Measurements from ENCODE around the gene MPZL1.

MPZL1 gene

DNA sequence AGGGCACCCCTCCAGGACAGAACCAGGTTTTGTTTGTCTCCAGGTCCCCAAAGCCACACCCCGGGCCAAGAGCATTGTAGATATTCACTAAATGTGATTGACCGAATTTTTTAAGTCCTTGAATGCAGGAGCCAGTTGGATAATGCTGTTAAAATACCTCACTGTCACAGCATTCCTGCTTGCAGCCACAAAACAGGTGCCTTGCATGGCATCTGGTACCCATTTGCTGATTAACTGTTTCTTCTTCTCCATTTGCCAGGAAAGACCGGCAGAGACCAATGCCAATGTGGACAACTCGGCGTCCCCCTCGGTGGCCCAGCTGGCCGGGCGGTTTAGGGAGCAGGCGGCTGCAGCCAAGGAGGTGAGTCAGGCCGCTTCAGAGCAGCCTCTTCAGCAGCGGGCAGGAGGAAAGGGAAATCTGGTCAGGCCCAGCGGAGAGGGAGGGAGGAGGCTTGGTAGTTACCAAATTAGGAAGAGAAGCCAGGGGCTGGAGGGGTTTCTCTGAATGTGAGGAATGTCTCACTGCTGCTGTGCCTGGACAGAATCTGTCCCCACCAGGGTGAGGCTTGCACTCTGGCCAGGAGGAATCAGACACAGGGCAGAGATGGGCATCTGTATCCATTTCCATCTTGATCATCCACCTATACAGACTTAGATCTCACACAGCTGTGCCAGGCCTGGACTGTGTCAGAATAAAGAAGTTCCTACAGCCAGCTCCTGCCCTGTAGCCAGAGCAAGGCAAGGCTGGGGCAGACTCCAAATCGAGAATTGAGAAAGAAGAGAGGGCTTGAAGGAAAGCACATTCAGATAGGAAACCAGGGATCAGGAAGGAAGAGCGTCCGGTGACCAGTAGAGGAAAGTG, 37.9 kb upstream of the MPZL1 start:
- H3K36me3 ChIP-seq (replicated peaks), result no peaks in the 10 kb centered on the region

DNA sequence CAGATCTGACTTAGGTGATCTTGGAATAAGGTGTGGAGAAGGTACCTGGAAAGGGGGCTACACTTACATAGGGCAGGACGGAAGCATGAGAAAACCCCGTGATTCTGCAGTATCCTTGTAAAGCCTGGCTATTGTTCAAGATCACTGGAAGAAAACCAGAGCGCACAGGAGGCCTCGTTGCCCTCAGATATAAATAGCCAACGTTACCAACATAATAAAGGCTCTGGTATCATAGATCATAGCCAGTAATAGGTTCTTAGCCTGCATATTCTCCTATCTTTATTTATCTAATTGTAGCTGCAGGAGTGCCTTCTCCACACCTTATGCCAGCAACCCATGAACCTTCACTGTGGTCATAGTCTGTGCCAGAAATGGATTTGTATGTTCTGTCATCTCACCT, 35.9 kb upstream of the MPZL1 start:
- no peak for DNase-seq (ENCODE audit: low spot score in 2 of 2)
- in situ Hi-C loops (cut with MboI; ENCODE audit: low sequenced_read_pairs), result loop anchor here (10.0 to 25.0 kb wide), 2 partner anchors 424 to 621 kb away; no protein-coding TSS in a partner anchor
- H3K4me3 ChIP-seq, result no peak overlapping the region
- H3K36me3 ChIP-seq (replicated peaks), result no peaks in the 10 kb centered on the region
- H3K4me1 ChIP-seq, result no peaks in the 10 kb centered on the region
- no peaks in the 10 kb centered on the region; the same call in 1 of the 2 replicates for H3K27me3 ChIP-seq (ENCODE audit: low read depth)
- no peaks in the 10 kb centered on the region for H3K9me3 ChIP-seq

More for the DNA sequence above, 37.9 kb upstream of the MPZL1 start:
- H3K9me3 ChIP-seq, result no peaks in the 10 kb centered on the region
- H3K27me3 ChIP-seq (ENCODE audit: low read depth), result no peaks in the 10 kb centered on the region
- in situ Hi-C loops (cut with MboI; ENCODE audit: low sequenced_read_pairs), result loop anchor here (10.0 to 25.0 kb wide), 2 partner anchors 422 to 619 kb away; no protein-coding TSS in a partner anchor
- no peaks in the 10 kb centered on the region for H3K4me1 ChIP-seq
- no peak overlapping the region for H3K4me3 ChIP-seq
- DNase-seq (ENCODE audit: low spot score in 2 of 2), result no peak

GRCh38 chr1:167687919-167688519, 33.8 kb upstream of the MPZL1 start:
- Histone ChIP-seq H3K27me3 (ENCODE audit: low read depth) (no peaks in the 10 kb centered on the region; the same call in 1 of the 2 replicates), H3K9me3 (no peaks in the 10 kb centered on the region), H3K4me1 (no peaks in the 10 kb centered on the region), H3K36me3 (replicated peaks) (no peaks in the 10 kb centered on the region), H3K4me3 (no peak overlapping the region)
- DNase-seq (ENCODE audit: low spot score in 2 of 2), result peak; percentile 57 to 87
- in situ Hi-C loops (cut with MboI; ENCODE audit: low sequenced_read_pairs), result loop anchor here (10.0 to 25.0 kb wide), 2 partner anchors 426 to 623 kb away; no protein-coding TSS in a partner anchor

DNA sequence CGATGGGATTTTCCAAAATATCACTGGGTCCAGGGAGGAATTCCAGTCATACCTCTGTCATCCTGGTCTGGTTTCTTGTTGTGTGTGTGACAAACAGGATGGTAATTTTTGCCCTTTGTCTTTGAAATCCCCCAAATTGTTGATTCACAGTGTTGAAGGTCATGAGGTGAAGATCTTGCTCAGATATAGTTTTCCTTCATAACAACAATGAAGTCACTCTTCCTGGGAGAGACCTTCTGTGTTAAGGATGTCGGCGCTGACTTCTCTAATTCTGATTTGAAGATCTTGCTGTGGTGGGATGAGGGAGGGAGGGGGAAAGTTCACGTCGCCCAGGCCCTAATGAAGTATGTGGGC, 32.2 kb upstream of the MPZL1 start:
- Histone ChIP-seq H3K4me1 (no peaks in the 10 kb centered on the region), H3K9me3 (no peaks in the 10 kb centered on the region), H3K36me3 (replicated peaks) (no peaks in the 10 kb centered on the region), H3K27me3 (ENCODE audit: low read depth) (no peaks in the 10 kb centered on the region; the same call in 1 of the 2 replicates), H3K4me3 (no peak overlapping the region)
- DNase-seq (ENCODE audit: low spot score in 2 of 2), result no peak
- in situ Hi-C loops (cut with MboI; ENCODE audit: low sequenced_read_pairs), result loop anchor here (10.0 to 25.0 kb wide), 2 partner anchors 427 to 625 kb away; no protein-coding TSS in a partner anchor

DNA sequence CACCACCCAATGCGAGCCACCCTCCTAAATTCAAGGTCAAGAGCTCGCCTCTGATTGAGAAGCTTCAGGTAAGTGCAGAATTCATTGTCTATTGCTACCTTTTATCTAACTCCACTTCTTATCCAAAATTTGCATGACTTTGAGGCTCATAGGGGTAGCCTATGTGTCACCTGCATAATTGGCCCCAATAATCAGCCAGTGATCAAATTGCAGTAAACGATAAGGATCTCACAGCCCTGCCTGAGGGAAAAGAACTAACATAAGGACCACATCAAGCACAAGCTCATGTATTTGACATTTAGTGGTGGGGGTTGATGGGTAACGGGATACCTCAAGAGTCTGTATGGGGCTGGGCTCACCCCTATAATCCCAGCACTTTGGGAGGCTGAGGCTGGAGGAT, 31.7 kb upstream of the MPZL1 start:
- in situ Hi-C loops (cut with MboI; ENCODE audit: low sequenced_read_pairs), result loop anchor here (25.0 kb wide), 1 partner anchor 428 kb away; no protein-coding TSS in a partner anchor
- no peaks in the 10 kb centered on the region for H3K4me1 ChIP-seq
- H3K36me3 ChIP-seq (replicated peaks), result no peaks in the 10 kb centered on the region
- no peak overlapping the region for H3K4me3 ChIP-seq
- DNase-seq (ENCODE audit: low spot score in 2 of 2), result no peak
- no peaks in the 10 kb centered on the region; the same call in 1 of the 2 replicates for H3K27me3 ChIP-seq (ENCODE audit: low read depth)
- H3K9me3 ChIP-seq, result no peaks in the 10 kb centered on the region

DNA sequence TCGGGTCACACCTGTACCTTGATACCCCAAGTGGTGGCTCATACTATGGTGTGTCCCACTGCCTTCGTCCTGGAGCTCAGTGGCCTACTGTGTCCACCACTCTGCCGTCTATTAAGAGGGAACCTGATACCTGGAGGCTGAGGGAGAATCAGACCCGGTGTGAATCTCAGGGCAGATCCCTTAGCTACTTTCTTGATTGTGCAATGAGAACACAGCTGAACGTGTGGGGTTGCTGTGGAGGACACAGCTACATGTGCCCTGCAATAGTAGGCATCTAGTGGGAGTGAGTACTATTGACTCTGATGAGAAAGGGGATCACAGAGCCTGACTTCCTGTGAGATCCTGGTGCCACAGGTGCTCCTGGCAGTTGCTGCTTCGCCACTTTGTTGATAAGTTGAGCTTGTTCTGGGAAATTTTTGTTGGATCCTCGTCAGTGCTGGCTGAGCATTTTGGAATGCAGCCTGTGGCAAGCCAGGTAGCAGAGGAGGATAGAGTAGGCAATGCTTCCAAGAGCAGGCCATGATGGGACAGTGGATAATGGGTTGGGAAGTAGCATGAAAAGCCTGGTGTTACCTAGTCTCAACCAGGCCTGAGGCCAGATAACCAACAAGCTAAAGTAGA, 28.2 kb upstream of the MPZL1 start:
- no peaks in the 10 kb centered on the region for H3K9me3 ChIP-seq
- H3K4me3 ChIP-seq, result no peak overlapping the region
- no peaks in the 10 kb centered on the region for H3K4me1 ChIP-seq
- in situ Hi-C loops (cut with MboI; ENCODE audit: low sequenced_read_pairs), result loop anchor here (25.0 kb wide), 1 partner anchor 431 kb away; no protein-coding TSS in a partner anchor
- H3K36me3 ChIP-seq (replicated peaks), result no peaks in the 10 kb centered on the region
- no peak for DNase-seq (ENCODE audit: low spot score in 2 of 2)
- no peaks in the 10 kb centered on the region; the same call in 1 of the 2 replicates for H3K27me3 ChIP-seq (ENCODE audit: low read depth)

DNA sequence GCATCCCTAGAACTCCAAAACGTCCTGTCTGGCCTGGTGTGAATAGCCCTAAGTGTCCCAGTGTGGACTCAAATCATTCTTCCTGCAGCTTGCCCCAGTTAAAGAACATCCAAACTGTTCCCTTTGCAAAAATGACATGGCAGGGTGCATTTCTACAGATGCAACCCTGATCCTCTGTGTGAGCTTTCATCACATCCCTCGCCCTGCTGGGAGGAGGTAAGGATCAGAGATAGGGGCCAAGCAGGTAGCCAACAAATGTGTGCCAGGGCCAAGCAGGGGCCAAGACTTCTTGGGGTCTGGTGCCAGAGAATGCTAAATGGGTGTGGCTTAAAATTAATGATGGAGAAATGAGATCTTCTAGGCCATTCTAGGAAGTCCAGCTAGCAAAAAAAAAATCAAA, 27.1 kb upstream of the MPZL1 start:
- Histone ChIP-seq H3K4me3 (no peak overlapping the region), H3K27me3 (ENCODE audit: low read depth) (no peaks in the 10 kb centered on the region; the same call in 1 of the 2 replicates), H3K9me3 (no peaks in the 10 kb centered on the region), H3K4me1 (no peaks in the 10 kb centered on the region), H3K36me3 (replicated peaks) (no peaks in the 10 kb centered on the region)
- in situ Hi-C loops (cut with MboI; ENCODE audit: low sequenced_read_pairs), result loop anchor here (25.0 kb wide), 1 partner anchor 432 kb away; no protein-coding TSS in a partner anchor
- no peak for DNase-seq (ENCODE audit: low spot score in 2 of 2)

GRCh38 chr1:167695147-167695546, 26.6 kb upstream of the MPZL1 start:
- DNase-seq (ENCODE audit: low spot score in 2 of 2), result no peak
- Histone ChIP-seq H3K4me1 (no peaks in the 10 kb centered on the region), H3K27me3 (ENCODE audit: low read depth) (no peaks in the 10 kb centered on the region; the same call in 1 of the 2 replicates), H3K4me3 (no peak overlapping the region), H3K36me3 (replicated peaks) (no peaks in the 10 kb centered on the region), H3K9me3 (no peaks in the 10 kb centered on the region)
- in situ Hi-C loops (cut with MboI; ENCODE audit: low sequenced_read_pairs), result loop anchor here (25.0 kb wide), 1 partner anchor 433 kb away; no protein-coding TSS in a partner anchor

GRCh38 chr1:167695756-167696561, 25.8 kb upstream of the MPZL1 start:
- Histone ChIP-seq H3K4me1 (no peaks in the 10 kb centered on the region), H3K27me3 (ENCODE audit: low read depth) (no peaks in the 10 kb centered on the region), H3K9me3 (no peaks in the 10 kb centered on the region), H3K4me3 (no peak overlapping the region), H3K36me3 (replicated peaks) (no peaks in the 10 kb centered on the region)
- DNase-seq (ENCODE audit: low spot score in 2 of 2), result no peak
- in situ Hi-C loops (cut with MboI; ENCODE audit: low sequenced_read_pairs), result loop anchor here (25.0 kb wide), 1 partner anchor 434 kb away; no protein-coding TSS in a partner anchor

DNA sequence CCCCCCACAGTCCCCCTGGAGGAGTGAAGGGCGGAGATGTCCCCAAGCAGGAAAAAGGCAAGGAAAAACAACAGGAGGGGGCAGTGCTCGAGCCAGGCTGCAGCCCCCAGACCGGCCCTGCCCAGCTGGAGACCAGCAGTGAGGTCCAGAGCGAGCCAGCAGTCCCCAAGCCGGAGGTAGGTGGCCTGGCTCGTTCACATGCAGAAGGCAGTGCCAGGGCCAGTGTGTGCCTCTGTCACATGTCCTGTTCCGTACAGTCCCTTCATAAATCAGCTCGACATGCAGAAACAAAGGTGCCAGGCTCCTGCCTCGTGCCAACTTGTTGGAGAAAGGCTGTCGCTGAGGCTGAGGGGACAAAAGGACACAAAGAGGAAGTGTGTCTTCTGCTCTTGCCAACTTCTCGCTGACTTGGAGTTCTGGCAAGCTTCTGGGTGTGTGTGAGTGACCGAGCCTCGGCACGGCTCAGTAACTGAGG, 24.1 kb upstream of the MPZL1 start:
- no peaks in the 10 kb centered on the region for H3K9me3 ChIP-seq
- no peaks in the 10 kb centered on the region; the same call in none of the 2 replicates for H3K27me3 ChIP-seq (ENCODE audit: low read depth)
- no peak for DNase-seq (ENCODE audit: low spot score in 2 of 2)
- H3K4me1 ChIP-seq, result no peaks in the 10 kb centered on the region
- H3K4me3 ChIP-seq, result no peak overlapping the region
- no peaks in the 10 kb centered on the region for H3K36me3 ChIP-seq (replicated peaks)
- in situ Hi-C loops (cut with MboI; ENCODE audit: low sequenced_read_pairs), result loop anchor here (25.0 kb wide), 1 partner anchor 435 kb away; no protein-coding TSS in a partner anchor

DNA sequence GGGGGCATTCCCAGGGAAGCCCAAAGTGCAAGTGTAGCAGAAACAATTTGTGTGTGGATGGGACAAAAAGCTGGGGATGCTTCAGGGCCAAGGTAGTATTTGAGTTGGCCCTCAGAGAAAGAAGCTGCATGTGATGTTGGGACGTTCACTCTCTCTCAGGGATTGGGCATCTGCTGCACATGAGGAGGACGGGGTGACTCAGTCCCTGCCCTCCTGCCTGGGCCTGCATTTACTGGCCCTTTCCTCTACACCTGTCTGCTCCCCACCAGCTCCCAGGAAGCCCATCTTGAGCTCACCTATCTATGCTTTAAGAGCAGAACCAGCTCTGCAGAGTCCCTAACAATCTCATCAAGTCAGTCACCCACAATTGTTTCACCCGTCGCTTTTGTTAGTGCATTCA, 23.5 kb upstream of the MPZL1 start:
- in situ Hi-C loops (cut with MboI; ENCODE audit: low sequenced_read_pairs), result loop anchor here (25.0 kb wide), 1 partner anchor 436 kb away; no protein-coding TSS in a partner anchor
- no peaks in the 10 kb centered on the region; the same call in none of the 2 replicates for H3K27me3 ChIP-seq (ENCODE audit: low read depth)
- H3K4me3 ChIP-seq, result no peak overlapping the region
- no peaks in the 10 kb centered on the region for H3K9me3 ChIP-seq
- H3K36me3 ChIP-seq (replicated peaks), result no peaks in the 10 kb centered on the region
- no peak for DNase-seq (ENCODE audit: low spot score in 2 of 2)
- no peaks in the 10 kb centered on the region for H3K4me1 ChIP-seq

GRCh38 chr1:167701510-167701909, 20.3 kb upstream of the MPZL1 start:
- DNase-seq (ENCODE audit: low spot score in 2 of 2), result no peak
- no peak overlapping the region for H3K4me3 ChIP-seq
- in situ Hi-C loops (cut with MboI; ENCODE audit: low sequenced_read_pairs), result no loop called here
- no peaks in the 10 kb centered on the region for H3K36me3 ChIP-seq (replicated peaks)
- H3K9me3 ChIP-seq, result no peaks in the 10 kb centered on the region
- no peaks in the 10 kb centered on the region; the same call in none of the 2 replicates for H3K27me3 ChIP-seq (ENCODE audit: low read depth)
- H3K4me1 ChIP-seq, result no peaks in the 10 kb centered on the region
